OCI-LY7 (cell line): Measurements from ENCODE around the gene STING1.

Experiments used
- CTCF ChIP-seq: fragments of 200-600 bp; sonication (generic); conservative IDR thresholded peaks from 2 replicates; pipeline ENCODE4 v1.5.1; 2014; ENCODE audit warnings: mild to moderate bottlenecking, antibody characterized with exemption, low read length, moderate library complexity, mixed read lengths
- EZH2phosphoT487 ChIP-seq: fragments of 200-600 bp; sonication (generic); IDR thresholded peaks from 2 replicates; pipeline ENCODE4 v1.6.1; 2018; ENCODE audit warnings: low read depth, borderline replicate concordance, mild to moderate bottlenecking, mixed run types, antibody characterized with exemption, low read length, moderate library complexity, mixed read lengths

DNA sequence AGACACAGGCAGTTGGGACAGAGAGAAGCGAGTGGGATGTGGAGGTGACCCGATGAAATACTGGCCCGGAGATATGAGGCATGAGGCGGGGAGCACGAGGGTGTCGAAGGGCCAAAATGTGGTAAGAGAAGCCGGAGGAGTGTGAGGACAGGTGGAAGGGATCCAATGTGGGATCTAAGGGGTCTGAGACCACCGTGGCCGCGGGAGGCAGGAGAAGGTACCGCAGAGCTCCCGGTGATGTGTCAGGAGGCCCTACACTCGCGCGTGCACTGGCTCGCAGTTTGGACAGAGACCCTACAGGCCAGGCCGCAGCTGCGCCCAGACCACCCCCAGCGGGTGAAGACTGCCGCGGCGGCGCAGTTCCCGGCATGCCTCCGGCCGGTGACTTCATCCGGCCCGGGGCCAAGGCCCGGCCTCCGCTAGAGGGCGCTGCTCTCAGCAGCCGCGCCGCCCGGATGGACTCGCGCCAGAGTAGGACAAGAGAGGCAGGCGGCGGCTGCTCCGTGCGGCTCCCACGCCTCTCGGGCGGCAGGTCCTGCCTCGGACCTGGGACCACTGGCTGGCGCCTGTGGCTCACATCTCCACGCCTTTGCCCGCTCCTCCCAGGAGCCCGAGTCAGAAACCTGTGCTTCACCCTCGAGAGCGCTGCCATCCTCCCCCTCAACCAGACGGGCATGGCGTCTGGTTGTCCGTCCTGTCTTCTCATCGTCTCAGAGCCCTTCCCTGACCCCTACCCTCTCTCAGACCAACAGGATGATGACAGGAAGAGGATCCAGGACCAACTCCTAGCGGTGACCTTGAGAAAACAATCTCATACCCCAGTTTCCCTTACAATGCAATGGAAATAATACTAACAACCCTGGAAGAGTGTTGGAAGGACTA, 35.4 kb upstream of the STING1 start:
- peak; percentile 94 for TF ChIP-seq CTCF
- TF ChIP-seq EZH2phosphoT487, result no peak
